Activated CD4-positive, alpha-beta T cell treated with anti-CD3 and anti-CD28 coated beads, Interleukin-2, amount 50 U/mL, for 16 hours (primary cell): ENCODE data around the gene C1QTNF3.

ENCODE experiments used
- DNase-seq: peaks from one replicate; pipeline ENCODE4 v3.0.0-alpha.2; 2020

C1QTNF3 gene

DNA sequence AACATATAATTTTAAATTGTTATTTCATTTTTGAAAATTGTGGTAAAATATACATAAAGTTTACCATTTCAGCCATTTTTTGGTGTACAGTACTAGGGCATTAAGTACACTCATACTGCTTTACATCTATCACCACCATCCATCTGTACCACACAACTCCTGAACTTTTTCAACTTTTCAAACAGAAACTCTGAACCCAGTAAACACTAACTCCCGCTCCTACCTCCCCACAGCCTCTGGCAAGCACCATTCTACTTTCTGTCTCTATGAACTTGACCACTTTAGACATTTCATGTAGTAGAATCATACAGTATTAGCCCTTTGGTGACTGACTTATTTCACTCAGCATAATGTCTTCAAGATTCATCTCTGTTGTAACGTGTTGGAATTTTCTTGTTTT is 50.1 kb downstream of the C1QTNF3 start:
- DNase-seq, result no peak

DNA sequence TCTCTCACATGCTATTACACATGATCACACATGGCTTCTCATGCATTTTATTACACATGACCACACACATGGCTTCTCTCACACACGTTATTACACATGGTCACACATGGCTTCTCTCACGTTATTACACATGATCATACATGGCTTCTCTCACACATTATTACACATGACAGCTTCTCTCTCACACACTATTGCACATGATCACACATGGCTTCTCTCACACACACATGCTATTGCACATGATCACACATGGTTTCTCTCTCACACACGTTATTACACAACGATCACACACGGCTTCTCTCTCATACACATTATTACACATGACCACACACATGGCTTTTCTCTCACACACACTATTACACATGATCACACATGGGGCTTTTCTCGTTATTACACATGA is 57.6 kb downstream of the C1QTNF3 start:
- DNase-seq, result no peak

DNA sequence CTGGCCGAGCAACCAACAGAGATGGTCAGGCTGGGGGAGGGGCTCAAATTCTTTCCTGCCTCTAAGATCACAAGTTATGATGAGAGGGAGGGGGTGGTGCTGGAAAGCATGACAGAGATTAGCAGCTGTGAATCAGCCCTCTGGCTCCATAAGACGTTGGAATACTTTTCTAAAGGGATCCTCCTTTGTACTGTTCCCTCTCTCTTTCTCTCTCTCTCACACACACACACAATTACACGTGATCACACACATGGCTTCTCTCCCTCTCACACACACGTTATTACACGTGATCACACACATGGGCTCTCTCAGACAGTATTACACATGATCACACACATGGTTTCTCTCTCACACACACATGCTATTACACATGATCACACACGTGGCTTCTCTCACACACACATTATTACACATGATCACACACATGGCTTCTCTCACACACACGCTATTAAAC is 58.3 kb downstream of the C1QTNF3 start, which contains the start of gene SLC45A2:
TSS of gene SLC45A2 (minus strand) at position 23 of the 454 bp plus-strand sequence. CDS start 110 bp downstream, outside the sequence.
- DNase-seq, result no peak

DNA sequence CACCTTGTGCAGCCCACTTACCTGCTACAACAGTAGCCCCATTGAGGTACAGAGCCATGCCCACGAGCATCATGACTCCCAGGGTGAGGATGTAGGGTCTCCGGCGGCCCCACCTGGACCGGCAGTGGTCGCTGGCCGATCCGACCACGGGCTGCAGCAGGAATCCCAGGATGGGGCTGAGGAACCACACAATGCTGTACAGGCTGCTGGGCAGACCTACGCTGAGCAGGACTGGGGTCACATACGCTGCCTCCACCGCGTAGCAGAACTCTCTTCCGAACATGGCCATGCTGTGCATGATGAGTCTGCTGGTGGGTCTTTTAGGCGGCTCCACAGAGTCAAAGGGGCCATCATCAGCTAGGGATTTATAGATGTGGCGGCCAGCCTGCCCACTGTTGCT is 58.8 kb downstream of the C1QTNF3 start:
- no peak for DNase-seq

DNA sequence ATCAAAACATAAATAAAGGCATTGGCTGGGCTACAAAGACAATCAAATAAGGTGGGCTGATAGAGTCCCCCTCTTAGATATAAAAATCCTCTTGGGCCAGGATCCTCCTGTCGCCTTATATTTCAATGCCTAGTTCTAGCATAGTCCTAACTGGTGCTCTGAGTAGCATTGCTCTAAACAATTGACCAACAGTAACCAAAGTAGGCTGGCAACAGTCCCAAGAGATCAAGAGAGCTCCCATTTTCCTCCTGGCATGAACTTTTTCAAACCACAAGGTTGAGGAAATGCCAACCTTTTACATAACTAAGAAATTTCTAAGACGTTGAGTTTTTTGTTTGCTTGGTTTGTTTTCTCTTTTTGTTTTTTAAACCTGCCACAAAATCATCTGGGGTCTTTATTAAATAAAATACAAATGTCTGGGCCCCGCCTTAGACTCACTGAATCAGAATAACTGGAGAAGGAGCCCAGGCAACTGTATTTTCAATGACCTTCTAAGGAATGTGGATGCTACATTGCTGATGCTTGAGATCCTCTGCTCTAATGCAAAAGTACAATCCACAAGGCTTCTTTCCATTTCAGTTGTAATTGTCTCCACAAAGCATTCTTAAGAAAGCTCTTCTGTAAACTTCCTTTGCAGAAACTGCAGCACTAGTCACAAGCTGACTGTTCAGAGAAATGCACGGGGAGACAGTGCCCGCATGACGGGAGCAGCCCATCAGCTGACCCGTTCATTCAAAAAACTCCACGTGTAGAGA is 61.4 kb downstream of the C1QTNF3 start:
- DNase-seq, result no peak

DNA sequence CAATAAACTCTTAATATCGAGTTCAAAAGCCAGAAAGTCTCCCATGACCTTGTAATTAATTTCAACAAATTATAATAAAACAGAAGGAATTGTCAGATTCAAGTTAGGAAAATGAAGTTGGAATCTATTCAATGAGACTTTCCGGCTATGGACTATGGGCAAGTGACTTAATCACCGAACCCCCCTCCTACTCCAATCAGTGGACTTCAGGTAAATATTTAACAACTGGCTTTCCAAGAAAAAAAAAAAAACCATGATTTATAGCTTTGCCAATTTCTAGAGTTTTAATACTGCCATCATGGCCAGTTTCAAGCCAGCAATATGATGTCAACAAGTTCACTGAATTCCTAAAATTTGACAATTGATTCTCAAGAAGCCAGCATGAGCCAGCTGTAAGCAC is 63.0 kb downstream of the C1QTNF3 start:
- no peak for DNase-seq

DNA sequence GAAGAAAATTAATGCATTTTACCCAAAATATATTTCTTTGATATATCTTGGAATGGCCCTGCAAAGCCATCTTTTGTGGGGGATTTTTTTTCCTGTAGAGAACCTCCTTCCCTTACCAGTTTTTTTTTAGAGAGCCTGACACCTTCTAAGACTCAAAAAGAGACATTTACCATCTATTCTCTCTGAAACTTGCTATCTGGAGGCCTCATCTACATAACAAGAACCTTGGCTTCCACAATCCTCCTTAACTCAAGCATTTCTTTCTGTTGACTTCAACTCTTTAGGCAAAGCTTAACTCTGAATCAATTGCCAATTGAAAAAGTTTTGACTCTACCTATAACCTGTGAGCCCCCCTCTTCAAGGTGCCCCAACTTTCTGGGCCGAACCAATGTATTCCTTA is 64.7 kb downstream of the C1QTNF3 start:
- DNase-seq, result no peak

DNA sequence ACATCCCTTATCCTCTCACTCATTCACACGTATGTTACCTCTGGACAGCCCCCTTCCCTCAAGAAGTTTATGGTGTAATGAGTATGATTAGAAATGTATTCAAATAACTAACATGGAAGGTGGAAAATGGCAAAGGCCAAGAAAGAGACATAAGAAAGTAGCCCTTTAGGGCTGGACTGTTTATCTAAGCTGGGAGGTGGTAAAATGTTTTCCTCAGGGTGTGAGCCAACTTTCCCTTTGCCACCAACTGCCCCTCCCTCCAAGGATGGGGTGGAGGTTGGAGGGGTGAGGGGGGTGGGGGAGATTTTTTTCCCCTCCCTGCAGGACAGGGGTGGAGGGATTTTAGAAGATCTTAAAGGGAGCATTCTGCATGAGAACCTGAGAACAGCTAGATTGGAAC is 66.7 kb downstream of the C1QTNF3 start:
- no peak for DNase-seq

DNA sequence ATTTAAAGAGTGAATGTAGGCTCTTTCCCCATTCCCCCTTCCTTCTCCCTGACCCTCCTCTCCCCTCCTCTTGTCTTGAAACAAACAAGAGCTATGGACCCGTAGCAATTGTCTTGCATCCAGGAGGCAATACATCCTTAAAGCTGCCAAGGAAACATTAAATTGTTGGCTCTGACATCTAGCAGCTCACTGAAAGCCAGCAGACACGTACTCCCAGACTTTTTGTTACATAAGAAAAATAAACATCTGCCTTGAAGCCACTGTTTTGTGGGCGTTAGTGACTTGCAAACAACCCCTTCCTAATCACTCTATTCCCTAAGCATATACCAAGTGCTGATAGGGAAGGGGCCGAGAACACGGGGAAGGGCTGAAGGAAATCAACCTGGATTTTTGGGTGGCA is 67.2 kb downstream of the C1QTNF3 start:
- no peak for DNase-seq

DNA sequence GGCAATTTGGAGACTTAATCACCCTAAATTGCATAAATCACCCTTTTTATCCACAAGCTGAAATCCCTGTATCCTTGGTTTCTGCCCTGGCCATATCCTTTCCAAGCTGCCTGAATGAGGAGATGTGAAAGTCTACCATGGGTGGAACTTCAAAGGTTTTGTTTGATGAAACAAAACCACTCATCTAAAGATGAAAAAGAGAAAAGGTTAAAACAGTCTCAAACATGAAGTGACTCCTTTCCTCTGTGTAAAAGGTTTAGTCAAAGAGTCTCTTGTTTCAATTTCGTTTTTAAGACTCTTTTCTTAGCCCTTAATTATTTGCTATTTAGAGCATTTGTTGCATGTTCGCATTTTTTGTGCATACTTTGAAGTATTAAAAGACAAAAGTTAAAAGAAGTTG is 69.7 kb downstream of the C1QTNF3 start:
- DNase-seq, result peak; percentile 20

DNA sequence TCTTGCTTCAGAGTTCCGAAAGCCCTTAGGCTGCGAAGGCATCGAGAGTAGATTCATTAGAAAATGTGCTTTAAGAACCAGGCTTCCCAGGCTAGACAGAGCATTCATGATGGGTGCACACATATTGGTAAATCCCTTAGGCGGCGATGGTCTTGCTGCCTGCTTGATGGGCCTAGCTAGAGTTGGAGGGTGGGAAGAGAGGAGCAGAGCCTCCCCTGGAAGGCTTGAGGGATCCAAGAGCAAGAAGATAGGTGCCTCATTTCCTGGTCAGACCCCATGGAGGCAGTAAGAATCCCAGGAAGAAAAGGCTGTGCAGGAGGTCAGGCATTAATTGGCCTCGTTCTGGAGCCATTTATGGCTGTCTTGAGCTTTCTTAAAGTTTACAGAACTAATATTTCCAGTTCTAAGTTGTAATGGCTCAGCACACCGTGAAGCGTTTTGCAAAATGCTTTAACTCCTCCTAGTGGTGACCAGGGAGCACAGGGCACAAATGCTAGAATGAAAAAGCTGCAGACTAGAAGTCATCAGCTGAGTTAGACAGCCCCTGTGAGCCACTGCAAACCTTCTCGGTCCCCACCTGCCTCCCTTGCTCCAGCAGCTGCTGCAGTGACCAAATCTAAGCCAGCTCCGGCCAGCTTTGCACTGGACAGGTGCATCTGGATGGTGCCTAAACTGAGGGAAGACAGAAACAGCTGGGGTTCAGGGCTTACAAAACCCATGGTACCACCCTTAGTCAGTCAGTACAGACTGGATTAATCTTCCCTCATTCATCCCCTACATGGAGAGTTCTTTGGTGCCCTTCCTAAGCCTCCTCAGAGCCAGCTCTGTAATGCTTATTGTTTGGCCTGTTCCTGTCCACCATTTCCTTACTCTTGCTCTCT is 73.2 kb downstream of the C1QTNF3 start:
- peak; percentile 35 for DNase-seq

DNA sequence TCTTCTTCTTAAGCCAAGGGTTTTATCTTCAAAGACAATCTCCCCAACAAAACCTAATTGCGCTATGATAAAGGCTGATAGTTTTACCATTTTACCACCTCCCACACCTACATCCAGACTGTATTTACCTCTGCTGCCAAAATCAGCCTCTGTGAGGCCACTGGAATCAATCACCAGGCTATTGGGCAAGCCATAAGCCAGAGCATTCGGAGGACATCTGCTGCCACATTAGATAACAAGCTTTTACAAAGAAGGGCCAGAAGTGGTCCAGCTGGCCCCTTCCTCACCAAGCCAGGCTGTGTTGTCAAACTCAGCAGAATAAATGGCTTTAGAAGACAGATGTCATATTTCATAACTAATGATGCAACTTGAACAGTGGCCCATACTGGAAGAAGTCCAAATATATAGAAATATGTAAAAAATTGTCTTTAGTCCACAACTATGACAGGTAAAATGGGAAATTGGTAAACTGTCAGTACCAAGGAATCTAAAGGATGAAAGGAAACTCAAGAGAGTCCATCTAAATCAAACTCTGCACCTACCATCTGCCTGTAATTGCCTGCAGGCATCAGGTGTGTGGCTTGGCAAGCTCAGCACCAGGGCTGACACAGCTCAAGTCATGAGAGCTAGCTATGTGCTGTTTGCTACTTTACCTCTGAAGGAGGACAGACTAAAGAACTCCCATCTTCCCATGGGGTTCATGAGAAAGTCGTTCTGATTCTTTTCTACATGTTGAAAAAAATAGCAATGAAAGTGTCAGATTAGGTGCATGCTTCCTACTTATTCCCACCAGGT is 74.6 kb downstream of the C1QTNF3 start:
- no peak for DNase-seq
